H7 (cell line): Measurements from ENCODE around the gene ARAP3. TPM values are rescaled to one million over a fixed set of nuclear protein-coding genes. Genes with fewer than 3 reads are reported as not detected.

Source experiments
- DNase-seq: peaks from one replicate; pipeline ENCODE4 v3.0.0; 2012
- H3K27me3 ChIP-seq: 2 replicates; pipeline ENCODE4 v1.6.0; 2011; ENCODE audit warnings: mild to moderate bottlenecking, low read length; ENCODE audit not compliant: control insufficient read depth, insufficient read depth
- H3K36me3 ChIP-seq: replicated peaks from 2 replicates; pipeline ENCODE4 v1.5.1; 2011; ENCODE audit warnings: low read length; ENCODE audit not compliant: control insufficient read depth, insufficient read depth
- H3K4me3 ChIP-seq: 2 replicates; pipeline ENCODE4 v1.5.1; 2011; ENCODE audit warnings: low read depth, mild to moderate bottlenecking, control low read depth, low read length, moderate library complexity; ENCODE audit not compliant: insufficient read depth
- total RNA-seq: library from RNA; depleted of rRNA; stranded (reverse); fragments of >200 nt; shearing (Covaris generic); gene quantifications from 2 replicates; pipeline ENCODE4 v1.2.3, GENCODE V29; 2014

The ARAP3 gene
- total RNA-seq, 1 experiment from 2014 or later = 19.3 TPM

- H3K4me3 ChIP-seq = no peak overlapping the region
- no peaks in the 10 kb centered on the region for H3K27me3 ChIP-seq
- peak; percentile 68 for DNase-seq
- H3K36me3 ChIP-seq = peaks cover 26% of the 10 kb centered on the region
These were observed 15.8 kb downstream of the ARAP3 start for GRCh38 chr5:141665995-141666940.

- H3K27me3 ChIP-seq = no peaks in the 10 kb centered on the region
- no peak overlapping the region for H3K4me3 ChIP-seq
- DNase-seq = peak; percentile 95
- H3K36me3 ChIP-seq = peaks cover 25% of the 10 kb centered on the region
These were observed 17.1 kb downstream of the ARAP3 start for GRCh38 chr5:141664733-141665461.

GRCh38 chr5:141663506-141663905 is 18.5 kb downstream of the ARAP3 start:
- Histone ChIP-seq H3K36me3 (peaks cover 16% of the 10 kb centered on the region), H3K4me3 (no peak overlapping the region), H3K27me3 (no peaks in the 10 kb centered on the region)
- DNase-seq = no peak

GRCh38 chr5:141662028-141662427 is 20.0 kb downstream of the ARAP3 start:
- Histone ChIP-seq H3K27me3 (no peaks in the 10 kb centered on the region), H3K36me3 (peaks cover 21% of the 10 kb centered on the region), H3K4me3 (no peak overlapping the region)
- no peak for DNase-seq

GRCh38 chr5:141657937-141658545 is 24.0 kb downstream of the ARAP3 start:
- no peak for DNase-seq
- no peaks in the 10 kb centered on the region for H3K27me3 ChIP-seq

GRCh38 chr5:141657404-141657803 is 24.6 kb downstream of the ARAP3 start:
- H3K27me3 ChIP-seq = no peaks in the 10 kb centered on the region
- no peak overlapping the region for H3K4me3 ChIP-seq
- DNase-seq = no peak
- H3K36me3 ChIP-seq = peaks cover 27% of the 10 kb centered on the region

More at GRCh38 chr5:141657937-141658545, 24.0 kb downstream of the ARAP3 start:
- H3K4me3 ChIP-seq = no peak overlapping the region
- H3K36me3 ChIP-seq = peaks cover 27% of the 10 kb centered on the region

- Histone ChIP-seq H3K4me3 (no peak overlapping the region), H3K27me3 (no peaks in the 10 kb centered on the region), H3K36me3 (peaks cover 24% of the 10 kb centered on the region)
- DNase-seq = no peak
These were observed 25.6 kb downstream of the ARAP3 start for GRCh38 chr5:141656396-141656795.

- H3K27me3 ChIP-seq = no peaks in the 10 kb centered on the region; the same call in 1 of the 2 replicates
- no peak overlapping the region for H3K4me3 ChIP-seq
- peaks cover 22% of the 10 kb centered on the region for H3K36me3 ChIP-seq
- no peak for DNase-seq
These were observed 27.0 kb downstream of the ARAP3 start for GRCh38 chr5:141655020-141655419.

GRCh38 chr5:141654298-141654697 is 27.7 kb downstream of the ARAP3 start:
- DNase-seq = no peak
- no peaks in the 10 kb centered on the region; the same call in 1 of the 2 replicates for H3K27me3 ChIP-seq
- no peak overlapping the region for H3K4me3 ChIP-seq
- peaks cover 22% of the 10 kb centered on the region for H3K36me3 ChIP-seq

- peak; percentile 78 for DNase-seq
- H3K4me3 ChIP-seq = peak overlapping the region; percentile 29
- peaks cover 17% of the 10 kb centered on the region for H3K36me3 ChIP-seq
- H3K27me3 ChIP-seq = no peaks in the 10 kb centered on the region; the same call in 1 of the 2 replicates
These were observed 30.3 kb downstream of the ARAP3 start for GRCh38 chr5:141651728-141652105.

GRCh38 chr5:141650851-141651727 is 30.9 kb downstream of the ARAP3 start, which contains the start of gene FCHSD1:
Gene FCHSD1 (minus strand): TSS chr5:141651418. CDS start chr5:141651368, 50 bp downstream.
- peaks cover 16% of the 10 kb centered on the region for H3K36me3 ChIP-seq
- no peaks in the 10 kb centered on the region; the same call in 1 of the 2 replicates for H3K27me3 ChIP-seq
- peak within 1 kb of the TSS; percentile 77 for H3K4me3 ChIP-seq
- DNase-seq = peak; percentile 100

- DNase-seq = no peak
- H3K27me3 ChIP-seq = no peaks in the 10 kb centered on the region; the same call in 1 of the 2 replicates
- no peak overlapping the region for H3K4me3 ChIP-seq
- H3K36me3 ChIP-seq = peaks cover 11% of the 10 kb centered on the region
These were observed 32.1 kb downstream of the ARAP3 start for GRCh38 chr5:141649972-141650371.

- Histone ChIP-seq H3K4me3 (no peak overlapping the region), H3K27me3 (no peaks in the 10 kb centered on the region; the same call in 1 of the 2 replicates), H3K36me3 (peaks cover 8% of the 10 kb centered on the region)
- DNase-seq = peak; percentile 53
These were observed 32.9 kb downstream of the ARAP3 start for GRCh38 chr5:141649056-141649688.
